ENCODE measurements around the gene ELP4.

Gene ELP4

DNA sequence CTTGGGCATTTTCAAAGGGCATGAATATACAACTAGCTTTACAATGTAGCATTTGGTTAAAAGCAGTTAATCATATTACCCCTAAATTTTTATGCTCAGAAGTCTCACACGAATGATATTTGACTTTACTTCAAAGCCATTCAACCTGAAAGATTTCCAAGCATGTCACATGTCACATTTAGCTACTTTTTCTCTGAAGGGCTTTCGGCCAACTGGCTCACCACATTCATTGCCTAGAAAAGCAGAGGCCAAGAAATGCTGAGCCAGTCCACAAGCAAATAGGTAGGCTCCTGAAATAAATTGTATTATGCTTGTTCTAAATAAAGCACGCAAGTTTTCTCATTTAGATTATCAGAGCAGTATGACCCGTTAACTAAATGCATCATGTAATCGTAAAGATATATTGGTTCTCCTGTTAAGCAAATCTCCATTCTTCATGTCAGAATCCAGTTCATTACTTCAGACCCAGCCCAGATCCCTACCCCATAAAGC lies 271.0 kb downstream of the ELP4 start:
- Histone ChIP-seq H3K36me3 (ENCODE audit: insufficient read depth, low read length) (no peaks in the 10 kb centered on the region), H3K9ac (ENCODE audit: low read length) (no peak overlapping the region), H3K27ac (ENCODE audit: low read depth, low read length) (no peak overlapping the region), H3K27me3 (ENCODE audit: control insufficient read depth in 1 of 2, insufficient read depth in 2 of 2, low read length in 2 of 2) (no peaks in the 10 kb centered on the region), H3K9me3 (ENCODE audit: low read length) (no peaks in the 10 kb centered on the region), H3K4me3 (ENCODE audit: low read depth in 1 of 2, low read length in 2 of 2) (no peak overlapping the region), H3K4me1 (ENCODE audit: insufficient read depth, low read length) (no peaks in the 10 kb centered on the region)

DNA sequence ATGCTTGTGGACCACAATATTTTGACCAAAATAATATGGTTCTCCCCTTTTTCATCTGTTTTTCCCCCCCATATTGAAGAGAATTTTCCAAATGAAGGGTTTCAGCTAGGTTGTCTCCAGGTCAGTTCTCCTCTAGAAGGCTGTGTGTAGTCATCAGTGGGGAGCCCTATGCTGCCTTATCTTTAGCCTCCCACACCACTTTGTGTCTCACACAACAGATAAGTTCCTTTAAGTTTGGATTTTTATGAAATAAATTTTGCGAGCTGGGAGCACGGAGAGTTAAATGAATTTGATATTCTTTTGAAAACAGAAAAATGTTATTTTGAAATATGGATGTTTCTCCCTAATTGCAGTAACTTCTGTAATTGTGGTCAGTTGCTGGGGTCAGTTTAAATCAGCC lies 272.7 kb downstream of the ELP4 start:
- Histone ChIP-seq H3K27ac (ENCODE audit: low read depth, low read length) (no peak overlapping the region), H3K4me3 (ENCODE audit: low read depth in 1 of 2, low read length in 2 of 2) (no peak overlapping the region), H3K9ac (ENCODE audit: low read length) (no peak overlapping the region), H3K4me1 (ENCODE audit: insufficient read depth, low read length) (no peaks in the 10 kb centered on the region), H3K9me3 (ENCODE audit: low read length) (no peaks in the 10 kb centered on the region), H3K27me3 (ENCODE audit: control insufficient read depth in 1 of 2, insufficient read depth in 2 of 2, low read length in 2 of 2) (no peaks in the 10 kb centered on the region), H3K36me3 (ENCODE audit: insufficient read depth, low read length) (no peaks in the 10 kb centered on the region)

DNA sequence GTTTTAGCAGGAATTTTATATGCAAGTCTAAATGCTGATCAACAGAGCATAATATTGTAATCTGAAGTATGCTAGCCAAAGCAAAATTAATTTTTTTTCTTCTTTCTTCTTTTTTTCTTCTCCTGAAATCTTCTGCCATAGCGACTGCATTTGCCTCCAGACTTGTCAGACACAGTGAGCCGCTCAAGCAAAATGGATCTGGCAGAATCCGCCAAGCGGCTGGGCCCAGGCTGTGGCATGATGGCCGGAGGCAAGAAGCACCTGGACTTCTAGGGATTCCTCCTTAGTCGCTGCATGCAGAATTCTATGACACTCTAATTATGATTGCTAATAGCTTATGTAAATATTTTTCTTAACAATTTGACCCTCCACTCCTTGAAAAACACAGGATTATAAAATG lies 273.7 kb downstream of the ELP4 start:
- Histone ChIP-seq H3K4me1 (ENCODE audit: insufficient read depth, low read length) (no peaks in the 10 kb centered on the region), H3K36me3 (ENCODE audit: insufficient read depth, low read length) (no peaks in the 10 kb centered on the region), H3K4me3 (ENCODE audit: low read depth in 1 of 2, low read length in 2 of 2) (no peak overlapping the region), H3K9ac (ENCODE audit: low read length) (no peak overlapping the region), H3K27ac (ENCODE audit: low read depth, low read length) (no peak overlapping the region), H3K9me3 (ENCODE audit: low read length) (no peaks in the 10 kb centered on the region), H3K27me3 (ENCODE audit: control insufficient read depth in 1 of 2, insufficient read depth in 2 of 2, low read length in 2 of 2) (no peaks in the 10 kb centered on the region)

DNA sequence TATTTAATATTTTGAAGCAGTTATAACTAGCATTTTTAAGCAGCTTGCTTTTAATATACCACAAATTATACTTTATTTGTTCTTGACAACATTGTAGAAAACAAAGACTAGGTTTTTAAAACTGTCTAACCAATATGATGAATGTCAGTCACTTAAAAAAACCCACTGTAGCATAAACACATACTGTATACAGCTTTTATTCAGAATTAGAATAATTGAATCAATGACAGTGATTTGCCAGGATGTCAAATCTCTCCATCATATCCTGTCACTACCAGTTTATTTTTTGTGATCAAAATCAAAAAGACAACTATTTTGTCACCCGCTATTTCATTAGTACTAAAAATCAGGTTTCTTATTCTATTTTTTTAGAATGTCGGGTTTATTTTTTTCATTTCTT lies 275.0 kb downstream of the ELP4 start:
- Histone ChIP-seq H3K9ac (ENCODE audit: low read length) (no peak overlapping the region), H3K4me3 (ENCODE audit: low read depth in 1 of 2, low read length in 2 of 2) (no peak overlapping the region), H3K4me1 (ENCODE audit: insufficient read depth, low read length) (no peaks in the 10 kb centered on the region), H3K9me3 (ENCODE audit: low read length) (no peaks in the 10 kb centered on the region), H3K27ac (ENCODE audit: low read depth, low read length) (no peak overlapping the region), H3K36me3 (ENCODE audit: insufficient read depth, low read length) (no peaks in the 10 kb centered on the region), H3K27me3 (ENCODE audit: control insufficient read depth in 1 of 2, insufficient read depth in 2 of 2, low read length in 2 of 2) (no peaks in the 10 kb centered on the region)

DNA sequence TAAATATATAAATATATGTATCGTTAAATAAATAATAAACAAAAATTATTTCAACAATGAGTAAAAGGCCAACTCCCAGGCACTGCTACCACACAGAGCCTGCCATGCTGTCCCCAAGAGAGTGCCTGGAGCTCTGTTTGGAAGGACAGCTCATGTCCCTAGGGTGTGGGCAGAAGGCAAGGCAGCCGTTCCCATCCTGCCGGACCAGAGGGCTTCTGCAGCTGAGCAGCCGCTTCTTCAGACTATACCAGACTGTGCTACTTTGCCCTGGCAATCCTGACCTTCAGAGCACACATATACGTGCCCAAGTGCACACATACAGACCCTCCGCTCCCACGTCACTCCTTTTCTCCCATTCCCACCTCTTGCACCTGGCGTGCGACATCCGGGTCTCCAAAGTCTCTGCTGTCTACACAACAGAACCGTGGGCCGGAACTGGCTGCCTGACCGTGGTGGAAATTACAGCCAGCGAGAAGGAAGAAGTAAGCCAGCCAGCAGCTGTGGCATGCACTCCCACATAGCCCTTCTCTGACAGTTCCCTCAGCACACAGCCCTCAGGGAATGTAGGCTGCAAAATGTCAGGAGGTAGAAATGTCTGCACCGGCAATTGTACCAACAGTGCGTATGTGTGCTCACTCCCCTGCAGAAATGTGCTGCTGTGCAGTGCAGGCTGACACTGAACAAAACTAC lies 277.6 kb downstream of the ELP4 start:
- Histone ChIP-seq H3K4me3 (ENCODE audit: low read depth in 1 of 2, low read length in 2 of 2) (no peak overlapping the region), H3K27me3 (ENCODE audit: control insufficient read depth in 1 of 2, insufficient read depth in 2 of 2, low read length in 2 of 2) (no peaks in the 10 kb centered on the region), H3K36me3 (ENCODE audit: insufficient read depth, low read length) (no peaks in the 10 kb centered on the region), H3K4me1 (ENCODE audit: insufficient read depth, low read length) (peaks cover 3% of the 10 kb centered on the region), H3K9me3 (ENCODE audit: low read length) (no peaks in the 10 kb centered on the region), H3K9ac (ENCODE audit: low read length) (no peak overlapping the region), H3K27ac (ENCODE audit: low read depth, low read length) (no peak overlapping the region)

DNA sequence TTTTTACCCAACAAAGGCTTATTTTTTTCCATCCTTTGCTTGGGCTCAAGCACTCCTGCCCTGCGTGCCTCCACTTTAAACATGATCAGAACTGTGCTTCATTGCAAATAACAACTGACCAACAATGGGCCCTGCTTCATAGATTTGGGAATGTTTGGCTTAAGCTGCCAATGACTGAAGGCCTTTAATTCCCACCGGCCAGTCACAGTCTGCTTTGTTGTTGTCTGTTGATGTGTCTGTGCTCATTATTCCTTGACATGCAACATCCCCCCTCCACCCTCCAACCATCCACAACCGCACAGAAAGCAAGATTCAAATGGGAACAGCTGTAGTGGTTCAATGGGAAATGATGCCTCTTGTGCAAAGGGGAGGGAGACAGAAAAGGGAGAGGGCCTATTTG lies 278.5 kb downstream of the ELP4 start:
- no peak overlapping the region for H3K27ac ChIP-seq (ENCODE audit: low read depth, low read length)
- H3K9me3 ChIP-seq (ENCODE audit: low read length), result no peaks in the 10 kb centered on the region
- H3K36me3 ChIP-seq (ENCODE audit: insufficient read depth, low read length), result no peaks in the 10 kb centered on the region
- H3K27me3 ChIP-seq (ENCODE audit: control insufficient read depth in 1 of 2, insufficient read depth in 2 of 2, low read length in 2 of 2), result no peaks in the 10 kb centered on the region
- H3K4me3 ChIP-seq (ENCODE audit: low read depth in 1 of 2, low read length in 2 of 2), result no peak overlapping the region
- no peak overlapping the region for H3K9ac ChIP-seq (ENCODE audit: low read length)
- H3K4me1 ChIP-seq (ENCODE audit: insufficient read depth, low read length), result peaks cover 3% of the 10 kb centered on the region

DNA sequence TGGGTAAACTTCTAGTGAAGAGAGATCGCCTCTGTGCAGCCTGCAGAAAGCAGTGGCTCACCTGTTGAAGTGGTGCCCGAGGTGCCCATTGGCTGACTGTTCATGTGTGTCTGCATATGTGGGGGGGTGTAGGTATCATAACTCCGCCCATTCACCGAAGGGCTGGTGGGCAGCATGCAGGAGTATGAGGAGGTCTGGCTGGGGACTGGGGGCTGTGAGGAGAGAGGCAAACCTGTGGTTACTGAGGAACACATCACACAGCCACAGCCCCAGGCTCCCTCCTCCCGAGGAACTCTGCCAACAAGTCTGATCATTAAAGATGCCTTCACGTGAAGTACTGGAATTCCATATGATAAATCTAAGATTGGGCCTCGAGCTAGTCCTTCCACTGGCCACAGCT lies 281.1 kb downstream of the ELP4 start:
- no peaks in the 10 kb centered on the region for H3K36me3 ChIP-seq (ENCODE audit: insufficient read depth, low read length)
- H3K4me3 ChIP-seq (ENCODE audit: low read depth in 1 of 2, low read length in 2 of 2), result no peak overlapping the region
- no peaks in the 10 kb centered on the region for H3K9me3 ChIP-seq (ENCODE audit: low read length)
- no peak overlapping the region for H3K9ac ChIP-seq (ENCODE audit: low read length)
- H3K27ac ChIP-seq (ENCODE audit: low read depth, low read length), result no peak overlapping the region
- H3K27me3 ChIP-seq (ENCODE audit: control insufficient read depth in 1 of 2, insufficient read depth in 2 of 2, low read length in 2 of 2), result peaks cover 0 to 6% of the 10 kb centered on the region in 2 donors
- H3K4me1 ChIP-seq (ENCODE audit: insufficient read depth, low read length), result peaks cover 3% of the 10 kb centered on the region

DNA sequence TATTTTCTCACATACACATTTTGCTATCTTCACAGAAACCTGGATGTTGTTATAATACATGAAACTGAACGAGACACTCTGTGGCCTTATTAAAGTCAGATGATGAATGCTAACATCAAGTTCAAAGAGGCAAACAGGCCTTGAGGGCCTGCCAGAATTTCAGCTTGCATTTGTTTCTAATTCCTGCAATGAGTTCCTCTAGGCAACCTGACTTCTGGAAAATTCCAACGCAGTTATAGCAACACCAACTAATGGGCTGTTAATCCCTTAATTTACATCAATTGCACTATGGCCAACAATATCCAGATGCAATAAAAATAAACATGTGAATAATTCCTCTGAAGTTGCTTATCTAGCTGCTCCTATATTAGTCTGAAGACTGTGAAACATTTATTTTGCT lies 282.5 kb downstream of the ELP4 start:
- Histone ChIP-seq H3K9me3 (ENCODE audit: low read length) (no peaks in the 10 kb centered on the region), H3K27ac (ENCODE audit: low read depth, low read length) (no peak overlapping the region), H3K27me3 (ENCODE audit: control insufficient read depth in 1 of 2, insufficient read depth in 2 of 2, low read length in 2 of 2) (peaks cover 4 to 19% of the 10 kb centered on the region in 2 donors), H3K4me1 (ENCODE audit: insufficient read depth, low read length) (peaks cover 3% of the 10 kb centered on the region), H3K4me3 (ENCODE audit: low read depth in 1 of 2, low read length in 2 of 2) (no peak overlapping the region), H3K9ac (ENCODE audit: low read length) (no peak overlapping the region), H3K36me3 (ENCODE audit: insufficient read depth, low read length) (no peaks in the 10 kb centered on the region)

DNA sequence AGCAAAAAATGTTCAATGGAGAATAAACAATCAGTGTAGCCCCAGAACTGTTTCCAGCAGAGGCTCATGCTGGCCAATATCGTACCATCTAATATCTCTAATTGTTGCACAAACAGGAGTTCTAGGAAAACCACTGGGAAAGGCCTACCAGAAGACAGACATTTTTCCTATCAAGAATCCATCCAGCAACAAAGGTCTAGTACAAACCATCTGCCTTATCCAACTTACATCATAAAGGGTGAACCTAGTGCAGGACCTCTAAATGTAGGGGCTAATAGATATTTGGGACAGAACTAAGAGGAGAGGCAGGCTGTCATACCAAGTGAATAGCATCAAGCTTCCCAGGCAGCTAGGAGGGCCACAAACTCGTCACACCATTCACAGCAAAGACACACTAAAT lies 282.9 kb downstream of the ELP4 start:
- Histone ChIP-seq H3K4me1 (ENCODE audit: insufficient read depth, low read length) (peaks cover 5% of the 10 kb centered on the region), H3K9me3 (ENCODE audit: low read length) (no peaks in the 10 kb centered on the region), H3K27ac (ENCODE audit: low read depth, low read length) (no peak overlapping the region), H3K27me3 (ENCODE audit: control insufficient read depth in 1 of 2, insufficient read depth in 2 of 2, low read length in 2 of 2) (peaks cover 8 to 24% of the 10 kb centered on the region in 2 donors), H3K4me3 (ENCODE audit: low read depth in 1 of 2, low read length in 2 of 2) (no peak overlapping the region), H3K36me3 (ENCODE audit: insufficient read depth, low read length) (no peaks in the 10 kb centered on the region), H3K9ac (ENCODE audit: low read length) (no peak overlapping the region)

DNA sequence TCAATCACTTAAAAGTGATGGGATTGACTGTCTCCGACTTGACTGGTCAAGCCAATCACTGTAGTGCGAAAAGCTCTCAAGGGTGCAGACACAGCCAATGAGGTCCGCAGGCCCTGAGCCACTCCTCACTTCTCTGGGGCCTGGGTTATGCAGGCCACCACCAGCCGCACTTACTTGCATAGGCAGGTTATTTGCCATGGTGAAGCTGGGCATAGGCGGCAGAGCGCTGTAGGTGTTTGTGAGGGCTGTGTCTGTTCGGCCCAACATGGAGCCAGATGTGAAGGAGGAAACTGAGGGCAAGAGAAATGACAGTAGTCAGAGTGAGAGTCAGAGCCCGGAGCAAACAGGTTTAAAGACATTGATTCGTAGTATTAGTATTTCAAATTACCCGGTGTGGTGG lies 283.7 kb downstream of the ELP4 start:
- H3K27ac ChIP-seq (ENCODE audit: low read depth, low read length), result no peak overlapping the region
- peaks cover 10% of the 10 kb centered on the region for H3K4me1 ChIP-seq (ENCODE audit: insufficient read depth, low read length)
- H3K36me3 ChIP-seq (ENCODE audit: insufficient read depth, low read length), result no peaks in the 10 kb centered on the region
- no peak overlapping the region for H3K4me3 ChIP-seq (ENCODE audit: low read depth in 1 of 2, low read length in 2 of 2)
- H3K9me3 ChIP-seq (ENCODE audit: low read length), result no peaks in the 10 kb centered on the region
- peaks cover 16 to 32% of the 10 kb centered on the region in 2 donors for H3K27me3 ChIP-seq (ENCODE audit: control insufficient read depth in 1 of 2, insufficient read depth in 2 of 2, low read length in 2 of 2)
- H3K9ac ChIP-seq (ENCODE audit: low read length), result no peak overlapping the region

DNA sequence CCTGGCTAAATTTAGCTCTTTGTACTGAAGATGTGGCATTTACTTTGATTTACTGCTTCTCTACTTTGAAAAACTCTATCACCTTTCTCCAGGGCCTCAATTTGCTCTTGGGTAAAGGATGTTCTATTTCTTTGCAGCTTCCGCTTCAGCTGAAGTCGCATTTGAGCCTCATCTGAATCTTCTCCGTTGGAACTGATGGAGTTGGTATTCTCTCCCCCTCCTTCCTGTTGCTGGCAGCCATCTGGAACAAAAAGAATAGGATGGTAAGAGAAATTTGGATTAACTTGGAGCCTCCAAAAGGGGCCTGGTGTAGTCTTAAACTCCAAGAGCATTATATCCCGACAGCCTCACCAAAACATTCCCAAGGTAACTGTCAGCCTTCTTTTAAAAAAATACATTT lies 285.0 kb downstream of the ELP4 start:
- Histone ChIP-seq H3K4me3 (ENCODE audit: low read depth in 1 of 2, low read length in 2 of 2) (no peak overlapping the region), H3K36me3 (ENCODE audit: insufficient read depth, low read length) (no peaks in the 10 kb centered on the region), H3K27ac (ENCODE audit: low read depth, low read length) (no peak overlapping the region), H3K27me3 (ENCODE audit: control insufficient read depth in 1 of 2, insufficient read depth in 2 of 2, low read length in 2 of 2) (peaks cover 29 to 44% of the 10 kb centered on the region in 2 donors), H3K9ac (ENCODE audit: low read length) (no peak overlapping the region), H3K4me1 (ENCODE audit: insufficient read depth, low read length) (peaks cover 23% of the 10 kb centered on the region), H3K9me3 (ENCODE audit: low read length) (no peaks in the 10 kb centered on the region)
